GM12878 (cell line): Measurements from ENCODE around the gene RUNDC3A. TPM values are rescaled to one million over a fixed set of nuclear protein-coding genes. Genes with fewer than 3 reads are reported as not detected.

ENCODE experiments used
- BACH1 ChIP-seq: fragments of 450-650 bp; IDR thresholded peaks from 2 replicates; pipeline ENCODE4 v1.6.1; 2017; ENCODE audit warnings: mild to moderate bottlenecking, borderline replicate concordance
- BHLHE40 ChIP-seq, 2 experiments: fragments of 450-650 bp in 1 of 2; IDR thresholded peaks; 2 replicates each; pipeline ENCODE4 v1.6.1; 2011 to 2017; ENCODE audit warnings: low read depth in 2 of 2, borderline replicate concordance in 1 of 2, improper control_type of control experiment in 1 of 2, low read length in 1 of 2, mild to moderate bottlenecking in 1 of 2
- CEBPB ChIP-seq, 2 experiments: fragments of 150-350 bp in 1 of 2; IDR thresholded peaks; 2 replicates each; pipeline ENCODE4 v1.6.1; 2012 to 2014; ENCODE audit warnings: low read depth in 2 of 2, low read length in 2 of 2, borderline replicate concordance in 1 of 2, inconsistent platforms in 1 of 2
- CREM ChIP-seq: IDR thresholded peaks from 2 replicates; pipeline ENCODE4 v1.6.1; 2014; ENCODE audit warnings: antibody characterized with exemption, low read depth
- CUX1 ChIP-seq: IDR thresholded peaks from 2 replicates; pipeline ENCODE4 v1.6.1; 2012; ENCODE audit warnings: improper control_type of control experiment, low read depth, low read length; ENCODE audit not compliant: insufficient replicate concordance
- E2F8 ChIP-seq: fragments of 450-650 bp; IDR thresholded peaks from 2 replicates; pipeline ENCODE4 v1.6.1; 2018; ENCODE audit warnings: mild to moderate bottlenecking, low read depth, moderate library complexity; ENCODE audit not compliant: partially characterized antibody
- EGR1 ChIP-seq, 2 experiments: IDR thresholded peaks; 1 replicate in 1 of 2; 2 replicates in 1 of 2; pipeline ENCODE4 v1.6.1; 2011 to 2012; ENCODE audit warnings: low read depth in 2 of 2, low read length in 2 of 2, borderline replicate concordance in 1 of 2, mild to moderate bottlenecking in 1 of 2, moderate library complexity in 1 of 2
- SREBF2 ChIP-seq: IDR thresholded peaks from 2 replicates; pipeline ENCODE4 v1.6.1; 2012; ENCODE audit warnings: mild to moderate bottlenecking, low read length
- SUZ12 ChIP-seq: fragments of 200-600 bp; sonication (generic); IDR thresholded peaks from one replicate; pipeline ENCODE4 v1.6.1; 2018; ENCODE audit warnings: antibody characterized with exemption, mild to moderate bottlenecking; ENCODE audit not compliant: unreplicated experiment
- TCF12 ChIP-seq: IDR thresholded peaks from 2 replicates; pipeline ENCODE4 v1.6.1; 2011; ENCODE audit warnings: low read depth, mild to moderate bottlenecking, low read length
- TCF3 ChIP-seq: IDR thresholded peaks from 2 replicates; pipeline ENCODE4 v1.6.1; 2012; ENCODE audit warnings: low read depth, mild to moderate bottlenecking, low read length, borderline replicate concordance; ENCODE audit not compliant: insufficient read depth
- USF2 ChIP-seq: IDR thresholded peaks from 2 replicates; pipeline ENCODE4 v1.6.1; 2011; ENCODE audit warnings: low read depth, low read length, improper control_type of control experiment, borderline replicate concordance
- polyA plus RNA-seq, 11 experiments: library from polyadenylated mRNA; depleted of rRNA in 4 of 11; unstranded in 6 of 11; stranded (reverse) in 5 of 11; fragments of >200 nt; fragmentation: Nextera tagmentation in 4 of 11; fragmentation: Illumina TruSeq in 1 of 11; extraction: Ambion mirVana in 4 of 11; extraction: Trizol in 1 of 11; gene quantifications; 1 replicate in 1 of 11; 2 replicates in 10 of 11; pipeline versions ENCODE4 v1.2.1 to v1.2.3, GENCODE V29; 2011 to 2016; ENCODE audit warnings: inconsistent platforms in 2 of 11, missing spikeins in 2 of 11, low read depth in 1 of 11
- total RNA-seq, 4 experiments: library from RNA; depleted of rRNA in 3 of 4; stranded (reverse); fragments of >200 nt in 3 of 4; fragmentation: Illumina TruSeq in 1 of 4; extraction: Trizol in 1 of 4; gene quantifications; 2 replicates each; pipeline versions ENCODE4 v1.2.1 to v1.2.3, GENCODE V29; 2013 to 2021
- TF ChIP-seq, protein P1 (sequence below): fragments of 450-650 bp; conservative IDR thresholded peaks from 2 replicates; pipeline ENCODE4 v1.6.1; 2017; ENCODE audit warnings: mild to moderate bottlenecking, moderate library complexity

The RUNDC3A gene
- total and polyA plus RNA-seq, 10 of the 15 experiments (the other 5 are each of a cell fraction or from before 2014, with no cell fraction given): 0.07 to 0.17 TPM; not detected in 8

DNA sequence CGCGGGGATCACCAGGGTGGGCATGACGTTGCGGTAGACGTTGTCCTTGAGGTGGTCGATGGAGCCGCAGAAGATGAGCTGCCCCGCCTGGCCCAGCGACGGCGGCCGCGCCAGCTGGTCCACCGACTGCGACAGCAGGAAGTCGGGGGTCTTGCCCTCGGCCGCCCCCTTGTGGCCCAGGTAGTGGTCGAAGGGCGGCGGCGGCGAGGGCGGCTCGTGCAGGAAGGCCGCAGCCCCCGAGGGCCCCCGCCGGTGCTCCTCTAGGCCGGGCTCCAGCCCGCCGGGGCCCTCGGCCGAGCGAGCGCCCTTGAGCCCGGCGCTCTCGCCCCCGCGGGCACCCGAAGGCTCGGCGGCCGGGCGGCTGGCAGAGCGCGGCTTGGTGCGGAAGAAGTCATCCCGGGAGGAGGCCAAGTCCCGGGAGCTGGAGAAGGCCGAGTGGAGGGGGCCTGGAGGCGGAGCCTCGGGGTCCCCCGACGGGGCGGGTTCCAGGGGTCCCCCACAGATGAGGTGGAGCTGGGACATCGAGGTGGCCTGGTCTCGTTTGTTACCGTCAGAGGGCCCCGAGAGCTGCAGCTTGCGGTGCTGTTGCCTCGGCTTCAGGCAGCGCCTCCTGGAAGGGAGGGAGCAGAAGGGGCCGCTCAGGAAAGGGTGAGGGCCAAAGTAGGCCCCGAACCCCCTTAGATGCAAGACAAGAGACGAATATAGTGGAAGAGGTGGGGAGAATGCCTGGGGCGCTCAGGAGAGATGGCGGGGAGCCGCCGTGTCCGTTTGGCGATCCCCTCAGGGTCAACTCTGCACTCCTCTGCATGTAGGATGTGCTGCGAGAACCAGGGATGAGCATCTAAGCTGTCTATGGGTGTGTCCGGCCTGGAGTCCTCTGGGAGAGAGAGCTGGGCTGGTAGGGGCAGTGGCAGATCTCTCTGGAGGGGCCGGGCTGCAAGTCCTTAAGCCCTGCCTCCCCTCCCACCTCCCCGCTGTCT, 46.5 kb downstream of the RUNDC3A start (continued):
- TF ChIP-seq BHLHE40 (IDR thresholded peaks at IDR 0.05; ENCODE audit: borderline replicate concordance in 1 of 2, low read depth in 2 of 2, low read length in 1 of 2) (peak in 1 of 2 experiments; percentile 87; a peak in 2 of 4 replicates), CUX1 (no peak), CEBPB (IDR thresholded peaks at IDR 0.05; ENCODE audit: borderline replicate concordance in 1 of 2, low read depth in 2 of 2, low read length in 2 of 2) (no peak), BACH1 (no peak), SREBF2 (no peak), USF2 (no peak), E2F8 (no peak), TCF3 (0 out of 2 replicates have a peak, but pooled peaks have one; percentile 81), EGR1 (IDR thresholded peaks at IDR 0.05; ENCODE audit: borderline replicate concordance in 1 of 2, low read depth in 2 of 2, low read length in 2 of 2) (peak in 1 of 2 experiments; percentile 22; a peak in 1 of 3 replicates), CREM (no peak), TCF12 (peak; percentile 63; the same call in 1 of the 2 replicates), SUZ12 (no peak)
- TF ChIP-seq, protein P1, sequence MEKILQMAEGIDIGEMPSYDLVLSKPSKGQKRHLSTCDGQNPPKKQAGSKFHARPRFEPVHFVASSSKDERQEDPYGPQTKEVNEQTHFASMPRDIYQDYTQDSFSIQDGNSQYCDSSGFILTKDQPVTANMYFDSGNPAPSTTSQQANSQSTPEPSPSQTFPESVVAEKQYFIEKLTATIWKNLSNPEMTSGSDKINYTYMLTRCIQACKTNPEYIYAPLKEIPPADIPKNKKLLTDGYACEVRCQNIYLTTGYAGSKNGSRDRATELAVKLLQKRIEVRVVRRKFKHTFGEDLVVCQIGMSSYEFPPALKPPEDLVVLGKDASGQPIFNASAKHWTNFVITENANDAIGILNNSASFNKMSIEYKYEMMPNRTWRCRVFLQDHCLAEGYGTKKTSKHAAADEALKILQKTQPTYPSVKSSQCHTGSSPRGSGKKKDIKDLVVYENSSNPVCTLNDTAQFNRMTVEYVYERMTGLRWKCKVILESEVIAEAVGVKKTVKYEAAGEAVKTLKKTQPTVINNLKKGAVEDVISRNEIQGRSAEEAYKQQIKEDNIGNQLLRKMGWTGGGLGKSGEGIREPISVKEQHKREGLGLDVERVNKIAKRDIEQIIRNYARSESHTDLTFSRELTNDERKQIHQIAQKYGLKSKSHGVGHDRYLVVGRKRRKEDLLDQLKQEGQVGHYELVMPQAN: no peak
